Glutamatergic neuron (in vitro differentiated cells): ENCODE measurements around the gene FIZ1. TPM values are rescaled to one million over a fixed set of nuclear protein-coding genes. Genes with fewer than 3 reads are reported as not detected.
A peak's percentile ranks its signal among the peaks of the same experiment; 100 is the strongest.

Experiments used
- DNase-seq: peaks from one replicate; pipeline ENCODE4 v3.0.0; 2022
- H3K27ac Mint-ChIP-seq: one replicate; pipeline ENCODE4 v1.8.0; 2020; ENCODE audit warnings: mild to moderate bottlenecking, mixed read lengths, inconsistent platforms; ENCODE audit not compliant: unreplicated experiment
- H3K27me3 Mint-ChIP-seq: one replicate; pipeline ENCODE4 v1.8.0; 2020; ENCODE audit warnings: mild to moderate bottlenecking, moderate library complexity, mixed read lengths, inconsistent platforms; ENCODE audit not compliant: unreplicated experiment
- H3K36me3 Mint-ChIP-seq: one replicate; pipeline ENCODE4 v1.8.0; 2020; ENCODE audit warnings: mild to moderate bottlenecking, mixed read lengths, inconsistent platforms; ENCODE audit not compliant: unreplicated experiment
- H3K4me1 Mint-ChIP-seq: one replicate; pipeline ENCODE4 v1.8.0; 2020; ENCODE audit warnings: mild to moderate bottlenecking, low read depth, mixed read lengths, inconsistent platforms; ENCODE audit not compliant: unreplicated experiment
- H3K4me3 Mint-ChIP-seq: one replicate; pipeline ENCODE4 v1.8.0; 2020; ENCODE audit warnings: mild to moderate bottlenecking, mixed read lengths, inconsistent platforms; ENCODE audit not compliant: unreplicated experiment
- H3K9me3 Mint-ChIP-seq: one replicate; pipeline ENCODE4 v1.8.0; 2020; ENCODE audit warnings: mild to moderate bottlenecking, moderate library complexity, mixed read lengths, inconsistent platforms; ENCODE audit not compliant: unreplicated experiment
- total RNA-seq: library from RNA; stranded (reverse); fragmentation: NEBNext Ultra II Directional; extraction: Animal tissue kit (Norgen Biotek cat#: 25700); gene quantifications from one replicate; pipeline ENCODE4 v1.2.1, GENCODE V29; 2021; ENCODE audit not compliant: unreplicated experiment
- TF ChIP-seq, protein P1 (sequence below): fragments of 200-600 bp; sonication (generic); IDR thresholded peaks from one replicate; pipeline ENCODE4 v1.5.0; 2021; ENCODE audit not compliant: partially characterized antibody, unreplicated experiment

FIZ1 gene
- total RNA-seq, 1 donor from 2014 or later, result 26.0 TPM

- H3K9me3 Mint-ChIP-seq, result peaks cover 22% of the 10 kb centered on the region
- H3K4me1 Mint-ChIP-seq, result peaks cover 22% of the 10 kb centered on the region
- H3K4me3 Mint-ChIP-seq, result peak within 1 kb of the TSS; percentile 97
- TF ChIP-seq, protein P1, sequence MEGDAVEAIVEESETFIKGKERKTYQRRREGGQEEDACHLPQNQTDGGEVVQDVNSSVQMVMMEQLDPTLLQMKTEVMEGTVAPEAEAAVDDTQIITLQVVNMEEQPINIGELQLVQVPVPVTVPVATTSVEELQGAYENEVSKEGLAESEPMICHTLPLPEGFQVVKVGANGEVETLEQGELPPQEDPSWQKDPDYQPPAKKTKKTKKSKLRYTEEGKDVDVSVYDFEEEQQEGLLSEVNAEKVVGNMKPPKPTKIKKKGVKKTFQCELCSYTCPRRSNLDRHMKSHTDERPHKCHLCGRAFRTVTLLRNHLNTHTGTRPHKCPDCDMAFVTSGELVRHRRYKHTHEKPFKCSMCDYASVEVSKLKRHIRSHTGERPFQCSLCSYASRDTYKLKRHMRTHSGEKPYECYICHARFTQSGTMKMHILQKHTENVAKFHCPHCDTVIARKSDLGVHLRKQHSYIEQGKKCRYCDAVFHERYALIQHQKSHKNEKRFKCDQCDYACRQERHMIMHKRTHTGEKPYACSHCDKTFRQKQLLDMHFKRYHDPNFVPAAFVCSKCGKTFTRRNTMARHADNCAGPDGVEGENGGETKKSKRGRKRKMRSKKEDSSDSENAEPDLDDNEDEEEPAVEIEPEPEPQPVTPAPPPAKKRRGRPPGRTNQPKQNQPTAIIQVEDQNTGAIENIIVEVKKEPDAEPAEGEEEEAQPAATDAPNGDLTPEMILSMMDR, result no peak
- H3K27me3 Mint-ChIP-seq, result peaks cover 16% of the 10 kb centered on the region
- peak within 1 kb of the TSS; percentile 86 for H3K27ac Mint-ChIP-seq
- H3K36me3 Mint-ChIP-seq, result no peaks in the 10 kb centered on the region
- peak; percentile 81 for DNase-seq
Measured at GRCh38 chr19:55643003-55643886, 43.9 kb upstream of the FIZ1 start, which contains the start of gene ZNF581. Gene ZNF581, plus strand, starts transcription at chr19:55643649. Its CDS starts 923 bp downstream, at chr19:55644572.

- peak overlapping the region; percentile 97 for H3K4me3 Mint-ChIP-seq
- peaks cover 20% of the 10 kb centered on the region for H3K9me3 Mint-ChIP-seq
- H3K36me3 Mint-ChIP-seq, result no peaks in the 10 kb centered on the region
- H3K4me1 Mint-ChIP-seq, result peaks cover 22% of the 10 kb centered on the region
- DNase-seq, result peak; percentile 38
- H3K27ac Mint-ChIP-seq, result peak overlapping the region; percentile 91
- TF ChIP-seq, protein P1, result no peak
- H3K27me3 Mint-ChIP-seq, result peaks cover 16% of the 10 kb centered on the region
Measured at GRCh38 chr19:55642153-55643002, 43.1 kb upstream of the FIZ1 start.

DNA sequence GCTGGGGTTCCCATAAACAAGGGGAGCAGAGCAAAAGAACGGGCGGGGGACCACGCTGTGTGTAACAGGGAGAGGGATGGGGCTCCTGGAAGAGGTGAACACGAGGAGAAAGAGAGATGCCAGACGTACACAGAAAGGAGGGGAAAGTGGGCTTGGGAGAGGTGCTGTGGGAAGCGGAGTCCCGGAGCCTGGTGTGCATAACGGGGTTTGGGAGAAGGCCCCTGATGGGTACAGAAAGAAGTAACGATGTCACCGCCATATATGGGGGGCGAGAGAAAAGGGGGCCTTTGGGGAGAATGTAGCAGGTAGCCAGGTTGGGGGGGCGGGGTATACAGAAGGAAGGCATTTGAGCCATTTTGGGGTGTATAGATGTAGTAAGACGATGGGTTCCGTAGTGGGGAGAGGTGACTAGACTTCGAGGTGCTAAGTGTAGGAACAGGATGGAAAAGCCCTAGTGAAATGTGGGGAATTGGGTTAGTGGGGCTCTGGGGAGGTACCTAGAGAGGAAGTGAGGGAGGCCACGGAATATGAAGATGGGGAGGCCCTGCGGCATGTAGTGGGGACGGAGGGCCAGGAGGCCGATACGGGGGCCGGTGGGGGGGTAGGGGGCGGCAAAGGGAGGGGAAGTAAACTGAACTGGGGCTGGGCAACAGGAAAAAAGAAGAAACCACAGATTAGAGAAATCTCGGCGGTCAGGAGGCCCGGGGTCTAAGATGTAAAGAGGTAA, 42.3 kb upstream of the FIZ1 start:
- peak; percentile 30 for DNase-seq
- Mint-ChIP-seq H3K36me3 (no peaks in the 10 kb centered on the region), H3K27me3 (peaks cover 13% of the 10 kb centered on the region), H3K9me3 (peaks cover 18% of the 10 kb centered on the region), H3K4me3 (peak overlapping the region; percentile 91), H3K27ac (peak overlapping the region; percentile 91), H3K4me1 (peaks cover 18% of the 10 kb centered on the region)
- TF ChIP-seq, protein P1, result no peak

DNA sequence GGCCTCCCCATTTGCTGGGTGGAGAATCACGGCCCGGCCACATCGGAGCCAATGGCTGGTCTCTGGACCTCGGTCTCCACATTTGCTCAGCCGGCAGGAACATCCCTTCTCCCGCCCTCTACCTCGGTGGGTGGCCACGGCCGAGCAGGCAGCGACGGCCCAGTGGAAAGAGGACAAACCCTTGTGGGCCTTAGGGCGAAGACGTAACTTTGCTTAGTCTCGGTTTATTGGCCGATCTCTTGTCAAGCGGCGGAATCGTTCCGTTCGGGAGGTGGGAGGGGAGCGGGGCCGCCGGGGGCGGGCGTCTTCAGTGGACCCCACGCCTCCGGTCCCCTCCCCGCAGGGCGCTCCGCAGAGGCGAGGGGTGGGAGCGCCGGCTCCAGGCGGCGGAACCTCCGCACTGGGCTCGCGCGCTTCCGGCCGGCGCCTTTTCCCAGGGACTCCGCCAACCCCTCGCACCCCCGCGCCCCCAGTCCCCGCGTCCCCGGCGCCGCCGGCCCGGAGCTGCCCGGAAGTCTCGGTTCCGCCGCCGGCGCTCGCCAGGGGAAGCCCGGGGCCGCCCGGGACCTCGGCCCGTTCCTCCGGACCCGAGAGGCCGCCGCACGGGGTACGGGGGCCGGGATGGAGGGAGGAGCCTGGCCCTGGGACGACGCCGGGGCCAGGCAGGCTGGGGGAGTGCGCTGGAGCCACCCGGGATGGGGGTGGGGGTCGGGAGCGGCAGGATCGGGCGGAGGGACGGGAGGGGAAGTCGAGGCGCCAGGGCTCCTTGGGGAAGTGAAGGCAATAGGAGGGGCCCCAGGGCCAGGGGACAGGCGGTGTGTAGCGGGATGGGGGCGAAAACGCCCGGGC, 41.5 kb upstream of the FIZ1 start, which contains the start of gene ZNF580:
TSS of gene ZNF580 (plus strand) at position 426 of the 849 bp plus-strand sequence. CDS start 1,507 bp downstream, outside the sequence.
- Mint-ChIP-seq H3K36me3 (no peaks in the 10 kb centered on the region), H3K27ac (peak within 1 kb of the TSS; percentile 85), H3K4me1 (peaks cover 26% of the 10 kb centered on the region), H3K4me3 (peak within 1 kb of the TSS; percentile 91), H3K27me3 (peaks cover 18% of the 10 kb centered on the region), H3K9me3 (peaks cover 18% of the 10 kb centered on the region)
- TF ChIP-seq, protein P1, result no peak
- DNase-seq, result peak; percentile 72
